A673 (cell line): ENCODE results near the gene NREP.

Source experiments
- EZH2 ChIP-seq: fragments of 200-600 bp; sonication (generic); IDR thresholded peaks from 2 replicates; pipeline ENCODE4 v1.6.1; 2017; ENCODE audit warnings: borderline replicate concordance, low read depth, mild to moderate bottlenecking, mixed read lengths, antibody characterized with exemption, low read length; ENCODE audit not compliant: poor library complexity, severe bottlenecking
- TF ChIP-seq, protein P1 (sequence below): fragments of 300-800, 200-600 bp; sonication (generic); conservative IDR thresholded peaks from 2 replicates; pipeline ENCODE4 v1.5.1; 2017; ENCODE audit warnings: low read depth, mild to moderate bottlenecking, antibody characterized with exemption, low read length, moderate library complexity, mixed read lengths

DNA sequence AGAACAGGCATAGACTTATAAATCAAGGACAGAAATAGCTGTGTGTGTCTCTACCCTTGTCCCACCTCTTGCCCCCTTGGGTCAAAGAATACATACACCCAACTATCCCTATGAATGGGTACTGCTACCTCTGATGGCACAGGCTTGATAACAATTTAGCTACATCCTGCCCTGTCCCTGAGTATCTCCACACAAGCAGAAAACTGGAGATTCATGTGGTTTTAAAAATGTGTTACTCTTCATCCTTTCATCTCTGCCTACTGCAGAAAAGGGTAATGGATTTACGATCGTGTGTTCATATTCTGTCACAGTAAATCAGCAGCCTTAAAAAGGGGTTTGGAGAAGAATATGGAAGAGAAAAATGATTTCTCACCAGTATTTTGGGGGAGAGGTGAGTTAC, 49.2 kb upstream of the NREP start:
- no peak for TF ChIP-seq EZH2
- TF ChIP-seq, protein P1, sequence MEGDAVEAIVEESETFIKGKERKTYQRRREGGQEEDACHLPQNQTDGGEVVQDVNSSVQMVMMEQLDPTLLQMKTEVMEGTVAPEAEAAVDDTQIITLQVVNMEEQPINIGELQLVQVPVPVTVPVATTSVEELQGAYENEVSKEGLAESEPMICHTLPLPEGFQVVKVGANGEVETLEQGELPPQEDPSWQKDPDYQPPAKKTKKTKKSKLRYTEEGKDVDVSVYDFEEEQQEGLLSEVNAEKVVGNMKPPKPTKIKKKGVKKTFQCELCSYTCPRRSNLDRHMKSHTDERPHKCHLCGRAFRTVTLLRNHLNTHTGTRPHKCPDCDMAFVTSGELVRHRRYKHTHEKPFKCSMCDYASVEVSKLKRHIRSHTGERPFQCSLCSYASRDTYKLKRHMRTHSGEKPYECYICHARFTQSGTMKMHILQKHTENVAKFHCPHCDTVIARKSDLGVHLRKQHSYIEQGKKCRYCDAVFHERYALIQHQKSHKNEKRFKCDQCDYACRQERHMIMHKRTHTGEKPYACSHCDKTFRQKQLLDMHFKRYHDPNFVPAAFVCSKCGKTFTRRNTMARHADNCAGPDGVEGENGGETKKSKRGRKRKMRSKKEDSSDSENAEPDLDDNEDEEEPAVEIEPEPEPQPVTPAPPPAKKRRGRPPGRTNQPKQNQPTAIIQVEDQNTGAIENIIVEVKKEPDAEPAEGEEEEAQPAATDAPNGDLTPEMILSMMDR = no peak
